ENCODE data around the gene RBM18. TPM values are rescaled to one million over a fixed set of nuclear protein-coding genes. Genes with fewer than 3 reads are reported as not detected.

Gene RBM18
- total RNA-seq, 1 donor from 2014 or later = 29.1 TPM

DNA sequence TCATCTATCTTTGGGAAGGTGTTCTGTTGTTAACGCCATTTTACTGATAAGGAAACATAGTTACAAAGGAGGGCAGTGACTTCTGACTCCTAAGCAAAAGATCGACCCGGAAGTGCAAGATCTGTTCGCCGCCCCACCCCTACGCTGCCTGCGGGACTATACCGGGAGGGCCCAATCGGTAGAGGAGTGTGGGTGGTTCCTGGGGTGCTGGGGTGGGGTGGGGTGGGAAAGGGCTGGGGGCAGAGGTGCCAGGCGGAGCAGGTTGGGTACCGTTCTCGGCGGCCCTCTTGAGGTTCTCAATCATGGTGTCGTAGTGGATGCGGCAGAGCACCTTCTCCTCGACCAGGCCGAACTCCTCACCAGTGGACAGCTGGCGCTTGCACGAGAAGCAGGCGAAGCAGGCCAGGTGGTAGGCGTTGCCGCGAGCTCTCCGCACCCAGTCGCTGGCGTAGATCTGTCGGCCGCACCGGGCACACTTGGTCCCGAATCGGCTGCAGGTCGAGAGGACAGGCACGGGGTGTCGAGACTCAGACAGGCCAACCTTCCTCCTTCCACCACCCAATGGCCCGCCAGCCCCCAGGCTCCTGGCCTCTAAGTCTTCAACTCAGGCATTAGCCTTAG lies 47.7 kb downstream of the RBM18 start:
- no peak overlapping the region for H3K4me2 ChIP-seq (ENCODE audit: low read length)
- H3K9ac ChIP-seq (ENCODE audit: low read length) = no peak overlapping the region
- no peaks in the 10 kb centered on the region for H3K4me1 ChIP-seq (ENCODE audit: insufficient read depth, low read length)
- Mint-ChIP-seq H3K4me3 (ENCODE audit: unreplicated experiment) (no peak overlapping the region), H3K36me3 (ENCODE audit: low read depth, unreplicated experiment) (no peaks in the 10 kb centered on the region), H3K27me3 (ENCODE audit: low read depth, unreplicated experiment) (peaks cover 89% of the 10 kb centered on the region), H3K27ac (ENCODE audit: unreplicated experiment) (no peak overlapping the region), H3K9me3 (ENCODE audit: unreplicated experiment) (peaks cover 20% of the 10 kb centered on the region), H3K4me1 (ENCODE audit: low read depth, unreplicated experiment) (peaks cover 2% of the 10 kb centered on the region)
- no peaks in the 10 kb centered on the region for H3K36me3 ChIP-seq (ENCODE audit: insufficient read depth, low read length)
- peaks cover 26% of the 10 kb centered on the region for H4K20me1 ChIP-seq (ENCODE audit: insufficient read depth, low read length)
- H3K4me3 ChIP-seq (ENCODE audit: insufficient read depth, low read depth, low read length) = no peak overlapping the region
- TF ChIP-seq EZH2 (IDR thresholded peaks at IDR 0.05; ENCODE audit: insufficient read depth, low read length) = peak; percentile 90
- TF ChIP-seq, protein P1, sequence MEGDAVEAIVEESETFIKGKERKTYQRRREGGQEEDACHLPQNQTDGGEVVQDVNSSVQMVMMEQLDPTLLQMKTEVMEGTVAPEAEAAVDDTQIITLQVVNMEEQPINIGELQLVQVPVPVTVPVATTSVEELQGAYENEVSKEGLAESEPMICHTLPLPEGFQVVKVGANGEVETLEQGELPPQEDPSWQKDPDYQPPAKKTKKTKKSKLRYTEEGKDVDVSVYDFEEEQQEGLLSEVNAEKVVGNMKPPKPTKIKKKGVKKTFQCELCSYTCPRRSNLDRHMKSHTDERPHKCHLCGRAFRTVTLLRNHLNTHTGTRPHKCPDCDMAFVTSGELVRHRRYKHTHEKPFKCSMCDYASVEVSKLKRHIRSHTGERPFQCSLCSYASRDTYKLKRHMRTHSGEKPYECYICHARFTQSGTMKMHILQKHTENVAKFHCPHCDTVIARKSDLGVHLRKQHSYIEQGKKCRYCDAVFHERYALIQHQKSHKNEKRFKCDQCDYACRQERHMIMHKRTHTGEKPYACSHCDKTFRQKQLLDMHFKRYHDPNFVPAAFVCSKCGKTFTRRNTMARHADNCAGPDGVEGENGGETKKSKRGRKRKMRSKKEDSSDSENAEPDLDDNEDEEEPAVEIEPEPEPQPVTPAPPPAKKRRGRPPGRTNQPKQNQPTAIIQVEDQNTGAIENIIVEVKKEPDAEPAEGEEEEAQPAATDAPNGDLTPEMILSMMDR (IDR thresholded peaks at IDR 0.05; ENCODE audit: insufficient read depth, low read depth, low read length) = no peak
- no peak overlapping the region for H3K27ac ChIP-seq (ENCODE audit: low read depth, low read length)
- no peaks in the 10 kb centered on the region for H3K79me2 ChIP-seq (ENCODE audit: insufficient read depth, low read length)
- H3K9me3 ChIP-seq (ENCODE audit: insufficient read depth, low read depth, low read length) = peaks cover 3% of the 10 kb centered on the region
- FAIRE-seq (no peak), DNase-seq (ENCODE audit: low read depth) (no peak)
- H3K27me3 ChIP-seq (ENCODE audit: insufficient read depth, low read length) = peaks cover 97% of the 10 kb centered on the region
- no peak overlapping the region for H2AFZ ChIP-seq (ENCODE audit: low read depth, low read length)

DNA sequence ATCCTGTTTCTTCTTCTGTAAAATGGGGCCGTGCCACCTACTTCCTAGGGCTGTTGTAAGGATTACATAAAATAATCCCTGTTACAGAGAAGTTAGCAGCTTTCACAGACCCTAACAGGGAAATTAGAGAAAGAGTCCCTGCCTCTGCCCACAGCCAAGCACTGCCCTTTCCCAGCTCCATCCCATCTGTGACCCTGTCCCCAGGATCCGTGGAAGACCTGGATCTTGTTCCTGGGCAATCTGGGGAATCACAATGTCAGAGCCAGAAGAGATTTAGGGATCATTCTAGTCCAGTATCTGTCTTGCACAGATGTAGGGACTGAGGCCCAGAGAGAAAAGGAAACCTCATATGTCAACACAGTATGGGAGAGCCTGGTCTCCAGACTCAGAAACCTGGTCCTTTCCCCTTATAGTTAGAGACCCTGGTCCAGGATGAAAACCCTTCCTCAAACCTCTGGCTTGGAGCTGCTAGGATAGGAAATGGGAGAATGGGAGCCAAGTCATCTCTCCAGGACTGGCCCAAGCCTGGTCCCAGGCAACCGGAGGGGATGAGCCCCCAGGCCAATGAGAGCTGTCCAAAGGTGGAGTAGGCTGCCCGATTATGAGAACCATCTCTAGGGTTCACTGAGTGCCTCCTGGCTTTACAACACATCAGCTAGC lies 48.4 kb downstream of the RBM18 start:
- DNase-seq (ENCODE audit: low read depth) (no peak), FAIRE-seq (no peak)
- TF ChIP-seq, protein P1 (IDR thresholded peaks at IDR 0.05; ENCODE audit: insufficient read depth, low read depth, low read length) = no peak
- no peak for TF ChIP-seq EZH2 (IDR thresholded peaks at IDR 0.05; ENCODE audit: insufficient read depth, low read length)
- Mint-ChIP-seq H3K4me1 (ENCODE audit: low read depth, unreplicated experiment) (peaks cover 2% of the 10 kb centered on the region), H3K36me3 (ENCODE audit: low read depth, unreplicated experiment) (no peaks in the 10 kb centered on the region), H3K9me3 (ENCODE audit: unreplicated experiment) (peaks cover 17% of the 10 kb centered on the region), H3K27me3 (ENCODE audit: low read depth, unreplicated experiment) (peaks cover 89% of the 10 kb centered on the region), H3K4me3 (ENCODE audit: unreplicated experiment) (no peak overlapping the region), H3K27ac (ENCODE audit: unreplicated experiment) (no peak overlapping the region)
- Histone ChIP-seq H3K4me1 (ENCODE audit: insufficient read depth, low read length) (no peaks in the 10 kb centered on the region), H3K36me3 (ENCODE audit: insufficient read depth, low read length) (no peaks in the 10 kb centered on the region), H3K27me3 (ENCODE audit: insufficient read depth, low read length) (peaks cover 97% of the 10 kb centered on the region), H3K4me2 (ENCODE audit: low read length) (no peak overlapping the region), H4K20me1 (ENCODE audit: insufficient read depth, low read length) (peaks cover 23% of the 10 kb centered on the region), H3K9ac (ENCODE audit: low read length) (no peak overlapping the region), H2AFZ (ENCODE audit: low read depth, low read length) (no peak overlapping the region), H3K79me2 (ENCODE audit: insufficient read depth, low read length) (no peaks in the 10 kb centered on the region), H3K4me3 (ENCODE audit: insufficient read depth, low read depth, low read length) (no peak overlapping the region), H3K9me3 (ENCODE audit: insufficient read depth, low read depth, low read length) (peaks cover 3% of the 10 kb centered on the region), H3K27ac (ENCODE audit: low read depth, low read length) (no peak overlapping the region)

DNA sequence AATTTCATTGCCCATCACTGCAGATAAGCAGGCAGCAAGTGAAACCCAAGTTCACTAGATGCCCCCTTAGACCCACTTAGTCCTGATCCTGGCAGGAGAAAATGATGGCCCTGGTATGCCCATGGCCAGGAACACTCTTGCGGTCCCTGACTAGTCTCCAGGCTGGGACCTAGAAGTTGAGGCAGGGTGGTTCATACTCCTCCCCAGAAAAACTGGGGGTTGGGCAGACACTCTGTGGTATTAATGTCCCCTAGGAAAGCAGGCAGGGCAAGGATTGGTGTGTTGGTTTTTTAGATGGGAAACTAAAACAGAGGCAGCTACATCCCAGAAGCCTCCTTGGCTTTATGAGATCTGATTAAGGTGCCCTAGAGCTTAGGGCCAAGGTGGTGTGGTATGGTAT lies 49.0 kb downstream of the RBM18 start:
- Histone ChIP-seq H3K4me1 (ENCODE audit: insufficient read depth, low read length) (no peaks in the 10 kb centered on the region), H4K20me1 (ENCODE audit: insufficient read depth, low read length) (peaks cover 17% of the 10 kb centered on the region), H3K9ac (ENCODE audit: low read length) (no peak overlapping the region), H3K4me3 (ENCODE audit: insufficient read depth, low read depth, low read length) (no peak overlapping the region), H2AFZ (ENCODE audit: low read depth, low read length) (no peak overlapping the region), H3K36me3 (ENCODE audit: insufficient read depth, low read length) (no peaks in the 10 kb centered on the region), H3K79me2 (ENCODE audit: insufficient read depth, low read length) (no peaks in the 10 kb centered on the region), H3K27ac (ENCODE audit: low read depth, low read length) (no peak overlapping the region), H3K4me2 (ENCODE audit: low read length) (no peak overlapping the region), H3K27me3 (ENCODE audit: insufficient read depth, low read length) (peaks cover 96% of the 10 kb centered on the region), H3K9me3 (ENCODE audit: insufficient read depth, low read depth, low read length) (peaks cover 3% of the 10 kb centered on the region)
- FAIRE-seq (no peak), DNase-seq (ENCODE audit: low read depth) (no peak)
- Mint-ChIP-seq H3K27ac (ENCODE audit: unreplicated experiment) (no peak overlapping the region), H3K27me3 (ENCODE audit: low read depth, unreplicated experiment) (peaks cover 90% of the 10 kb centered on the region), H3K9me3 (ENCODE audit: unreplicated experiment) (peaks cover 17% of the 10 kb centered on the region), H3K4me3 (ENCODE audit: unreplicated experiment) (no peak overlapping the region), H3K4me1 (ENCODE audit: low read depth, unreplicated experiment) (peaks cover 2% of the 10 kb centered on the region), H3K36me3 (ENCODE audit: low read depth, unreplicated experiment) (no peaks in the 10 kb centered on the region)
- no peak for TF ChIP-seq EZH2 (IDR thresholded peaks at IDR 0.05; ENCODE audit: insufficient read depth, low read length)
- TF ChIP-seq, protein P1 (IDR thresholded peaks at IDR 0.05; ENCODE audit: insufficient read depth, low read depth, low read length) = no peak
